ENCODE measurements around the gene PLB1.

PLB1 gene

DNA sequence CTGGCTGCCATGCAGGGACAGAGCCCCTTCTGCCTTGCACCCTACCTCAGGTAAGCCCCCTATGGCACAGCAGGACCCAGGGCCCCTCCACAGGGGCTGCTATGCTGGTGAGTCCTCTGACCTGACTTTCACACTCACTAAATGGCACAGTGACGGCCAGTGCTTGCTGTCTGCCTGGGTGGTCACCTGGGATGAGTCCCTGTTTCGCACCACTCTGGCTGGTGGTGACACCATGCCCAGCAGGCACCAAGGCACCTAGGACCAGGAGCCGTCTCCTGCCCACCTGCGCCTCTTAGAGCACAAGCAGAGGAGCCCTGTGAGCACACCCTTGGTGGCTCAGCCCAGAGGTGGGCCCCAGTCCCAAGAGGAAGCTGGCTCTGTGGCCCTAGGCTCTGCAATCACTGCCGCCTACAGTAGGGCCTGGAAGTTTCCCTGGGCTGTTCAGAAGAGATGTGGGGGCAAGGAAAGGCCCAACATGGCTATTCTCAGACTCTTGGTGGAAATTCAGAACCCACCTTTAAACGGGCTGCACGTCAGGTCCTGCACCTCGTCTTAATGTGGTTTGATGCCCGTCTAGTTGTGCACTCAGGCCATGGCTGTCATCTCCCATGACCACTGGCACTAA, 96.0 kb downstream of the PLB1 start:
- no peak for DNase-seq (ENCODE audit: extremely low read depth, low read depth)
- TF ChIP-seq, protein P1, sequence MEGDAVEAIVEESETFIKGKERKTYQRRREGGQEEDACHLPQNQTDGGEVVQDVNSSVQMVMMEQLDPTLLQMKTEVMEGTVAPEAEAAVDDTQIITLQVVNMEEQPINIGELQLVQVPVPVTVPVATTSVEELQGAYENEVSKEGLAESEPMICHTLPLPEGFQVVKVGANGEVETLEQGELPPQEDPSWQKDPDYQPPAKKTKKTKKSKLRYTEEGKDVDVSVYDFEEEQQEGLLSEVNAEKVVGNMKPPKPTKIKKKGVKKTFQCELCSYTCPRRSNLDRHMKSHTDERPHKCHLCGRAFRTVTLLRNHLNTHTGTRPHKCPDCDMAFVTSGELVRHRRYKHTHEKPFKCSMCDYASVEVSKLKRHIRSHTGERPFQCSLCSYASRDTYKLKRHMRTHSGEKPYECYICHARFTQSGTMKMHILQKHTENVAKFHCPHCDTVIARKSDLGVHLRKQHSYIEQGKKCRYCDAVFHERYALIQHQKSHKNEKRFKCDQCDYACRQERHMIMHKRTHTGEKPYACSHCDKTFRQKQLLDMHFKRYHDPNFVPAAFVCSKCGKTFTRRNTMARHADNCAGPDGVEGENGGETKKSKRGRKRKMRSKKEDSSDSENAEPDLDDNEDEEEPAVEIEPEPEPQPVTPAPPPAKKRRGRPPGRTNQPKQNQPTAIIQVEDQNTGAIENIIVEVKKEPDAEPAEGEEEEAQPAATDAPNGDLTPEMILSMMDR (IDR thresholded peaks at IDR 0.05; ENCODE audit: low read depth, low read length), result no peak

DNA sequence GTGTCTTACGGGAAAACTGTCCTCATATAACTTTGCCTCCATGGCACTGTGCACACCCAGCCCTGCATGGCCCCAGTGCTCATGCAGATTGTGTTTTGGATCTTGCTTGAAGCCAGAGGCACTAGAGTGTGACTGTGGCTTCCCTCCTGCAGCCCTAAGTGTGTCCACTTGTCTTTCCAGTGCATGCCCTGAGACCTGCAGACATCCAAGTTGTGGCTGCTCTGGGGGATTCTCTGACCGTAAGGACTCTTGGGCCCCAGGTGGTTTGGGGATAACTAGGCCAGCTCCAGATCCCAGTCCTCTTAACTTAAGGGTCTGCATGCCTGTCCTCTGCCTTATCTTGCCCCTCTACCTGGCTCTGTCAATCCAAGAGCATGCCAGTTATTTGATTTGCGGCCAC, 96.6 kb downstream of the PLB1 start:
- TF ChIP-seq, protein P1 (IDR thresholded peaks at IDR 0.05; ENCODE audit: low read depth, low read length), result no peak
- DNase-seq (ENCODE audit: extremely low read depth, low read depth), result no peak

DNA sequence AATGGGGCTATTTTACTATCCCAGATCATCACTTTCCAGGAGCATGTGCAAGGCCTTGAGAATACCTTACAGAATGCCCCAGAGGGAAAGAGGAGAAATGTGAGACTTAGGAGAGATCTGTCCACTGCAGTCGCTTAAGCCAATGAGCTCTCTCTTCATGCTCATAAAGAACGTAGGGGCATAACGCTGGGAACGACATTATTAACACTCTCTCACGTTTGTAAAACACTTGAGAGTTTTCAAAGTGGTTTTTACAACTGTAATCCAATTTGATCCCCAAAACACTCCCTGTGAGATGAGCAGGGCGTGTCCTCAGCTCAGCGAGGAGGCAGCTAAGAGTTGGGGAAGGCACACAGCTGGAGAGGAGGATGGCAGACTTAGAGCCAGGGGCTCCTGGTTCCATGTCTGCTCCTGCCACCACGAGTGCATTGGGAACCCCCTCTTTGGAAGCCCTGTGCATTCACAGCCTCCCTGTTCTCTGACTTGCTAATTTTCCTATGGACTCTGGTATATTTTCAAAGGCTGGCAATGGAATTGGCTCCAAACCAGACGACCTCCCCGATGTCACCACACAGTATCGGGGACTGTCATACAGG, 97.4 kb downstream of the PLB1 start:
- DNase-seq (ENCODE audit: extremely low read depth, low read depth), result no peak
- TF ChIP-seq, protein P1 (IDR thresholded peaks at IDR 0.05; ENCODE audit: low read depth, low read length), result no peak

DNA sequence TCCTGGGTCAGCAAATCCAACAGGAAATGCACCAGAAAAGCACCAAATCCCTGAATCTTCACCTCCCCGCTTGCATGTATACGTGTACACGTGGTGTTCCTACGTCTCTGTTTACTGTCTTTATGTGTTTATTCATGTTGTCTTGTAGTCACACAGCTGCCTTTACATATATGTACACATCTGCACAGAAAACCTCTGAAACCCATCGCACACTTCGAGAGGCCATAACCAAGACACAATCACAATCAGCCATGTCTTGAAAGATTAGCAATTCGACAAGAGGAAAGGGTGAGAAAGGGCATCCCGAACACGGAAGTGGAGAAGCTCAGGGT, 98.1 kb downstream of the PLB1 start:
- DNase-seq (ENCODE audit: extremely low read depth, low read depth), result no peak
- TF ChIP-seq, protein P1 (IDR thresholded peaks at IDR 0.05; ENCODE audit: low read depth, low read length), result no peak

DNA sequence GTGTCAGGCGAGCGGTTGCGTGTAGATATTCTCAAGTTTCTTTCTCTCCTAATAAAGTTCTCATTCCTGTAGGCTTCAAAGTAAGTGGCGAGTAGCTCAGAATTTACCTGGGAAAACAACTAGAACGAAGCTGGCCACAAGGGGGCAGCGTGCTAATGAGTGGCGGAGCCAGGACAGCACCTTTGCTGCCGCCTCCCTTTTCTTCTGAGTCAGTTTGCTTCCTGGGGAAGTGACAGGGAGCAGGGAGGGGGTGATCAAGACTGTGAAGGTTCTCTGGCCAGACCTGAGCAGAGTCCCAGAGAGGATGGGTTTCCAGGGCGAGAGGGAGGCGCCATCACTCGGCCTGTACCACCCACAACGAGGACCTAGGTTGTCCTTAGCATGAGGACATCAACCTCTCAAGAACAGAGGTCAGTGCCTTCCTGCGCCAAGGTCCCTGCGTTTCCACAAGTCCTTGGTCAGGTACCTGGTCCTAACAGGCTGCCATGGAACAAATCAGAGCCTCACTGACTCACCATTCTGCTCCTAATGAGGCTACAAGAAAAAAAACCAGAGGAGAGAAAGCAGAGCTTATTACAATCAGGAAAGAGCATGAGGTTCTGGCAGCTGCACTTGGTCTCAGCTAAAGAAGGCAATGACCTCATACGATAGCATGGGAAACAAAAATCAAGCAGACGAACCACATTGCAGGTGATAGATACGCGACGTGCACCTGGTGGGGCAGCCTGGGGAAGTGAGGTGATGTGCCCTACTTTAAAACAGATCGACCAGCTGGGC, 98.7 kb downstream of the PLB1 start:
- DNase-seq (ENCODE audit: extremely low read depth, low read depth), result no peak

DNA sequence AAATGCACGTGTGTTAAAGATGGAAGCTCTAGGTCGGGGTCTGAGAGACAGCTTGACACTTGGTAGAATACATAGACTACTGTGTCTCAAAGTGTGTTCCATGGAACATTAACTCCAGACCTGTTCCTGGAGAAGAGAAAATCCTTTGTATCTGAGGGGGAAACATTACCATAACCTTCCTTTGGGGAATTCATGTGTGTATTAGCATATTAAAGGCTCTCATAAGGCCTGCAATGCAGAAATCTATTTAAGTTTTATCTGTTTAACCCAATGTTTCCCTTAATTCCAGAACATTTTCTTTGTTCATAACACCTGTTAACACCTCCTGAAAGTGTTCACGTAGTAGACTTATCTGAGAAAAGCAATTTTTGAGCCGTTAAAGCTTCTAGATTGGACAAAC, 99.5 kb downstream of the PLB1 start:
- DNase-seq (ENCODE audit: extremely low read depth, low read depth), result no peak
- TF ChIP-seq, protein P1 (IDR thresholded peaks at IDR 0.05; ENCODE audit: low read depth, low read length), result no peak

More for the DNA sequence above, 98.7 kb downstream of the PLB1 start:
- TF ChIP-seq, protein P1 (IDR thresholded peaks at IDR 0.05; ENCODE audit: low read depth, low read length), result peak; percentile 71

DNA sequence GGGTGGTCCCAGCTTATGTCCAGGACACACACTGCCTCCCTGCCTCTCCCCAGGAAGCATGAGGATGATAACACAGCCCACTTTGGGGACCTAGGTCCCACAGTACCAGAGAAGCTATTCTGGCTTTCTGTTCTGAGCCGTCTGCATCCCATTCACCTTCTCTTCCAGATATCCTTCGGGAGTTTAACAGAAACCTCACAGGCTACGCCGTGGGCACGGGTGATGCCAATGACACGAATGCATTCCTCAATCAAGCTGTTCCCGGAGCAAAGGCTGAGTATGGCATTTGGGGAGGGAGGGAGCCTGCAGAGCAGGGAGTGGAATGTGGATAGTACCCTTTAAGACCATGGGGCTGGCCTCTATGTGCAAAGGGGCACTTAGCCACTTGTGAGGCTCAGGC, 102.6 kb downstream of the PLB1 start:
- TF ChIP-seq, protein P1 (IDR thresholded peaks at IDR 0.05; ENCODE audit: low read depth, low read length), result no peak
- DNase-seq (ENCODE audit: extremely low read depth, low read depth), result no peak
